OCI-LY7 (cell line): ENCODE measurements around the gene ADAMTS13. TPM values are rescaled to one million over a fixed set of nuclear protein-coding genes. Genes with fewer than 3 reads are reported as not detected.

Experiments
- BruUV-seq: library from RNA; stranded (reverse); fragments of 400-500 nt; replicated peaks from 2 replicates; lab custom pipeline; 2021; lab: Mats Ljungman, UMichigan
- CTCF ChIA-PET: fragments of 300-600 bp; sonication (Branson Sonifier 250); formaldehyde crosslinking; loops from one replicate; lab custom pipeline; 2022; ENCODE audit warnings: antibody characterized with exemption; ENCODE audit not compliant: unreplicated experiment; lab: Charles Lee
- POLR2A ChIA-PET: fragments of 300-600 bp; sonication (Branson Sonifier 250); formaldehyde crosslinking; loops from one replicate; lab custom pipeline; 2022; ENCODE audit warnings: antibody characterized with exemption; lab: Charles Lee
- DNase-seq: peaks from one replicate; pipeline ENCODE4 v3.0.0-alpha.2; 2015; ENCODE audit warnings: low spot score
- H2AFZ ChIP-seq: fragments of 200-600 bp; sonication (generic), shearing (Covaris generic); 2 replicates; pipeline ENCODE4 v1.6.1; 2014; ENCODE audit warnings: mild to moderate bottlenecking, antibody characterized with exemption, low read length, moderate library complexity
- H3K27ac ChIP-seq: fragments of 200-600 bp; sonication (generic); 2 replicates; pipeline ENCODE4 v1.5.1; 2014; ENCODE audit warnings: mixed run types, low read depth, mild to moderate bottlenecking, moderate library complexity, low read length, inconsistent platforms; ENCODE audit not compliant: poor library complexity, severe bottlenecking
- H3K36me3 ChIP-seq: fragments of 200-600 bp; sonication (generic); 2 replicates; pipeline ENCODE4 v1.6.1; 2014; ENCODE audit warnings: mild to moderate bottlenecking, antibody characterized with exemption, low read length, moderate library complexity, mixed read lengths; ENCODE audit not compliant: insufficient read depth
- H3K4me1 ChIP-seq: fragments of 200-600 bp; sonication (generic); 2 replicates; pipeline ENCODE4 v1.5.1; 2014; ENCODE audit warnings: mild to moderate bottlenecking, low read length; ENCODE audit not compliant: insufficient read depth, poor library complexity, severe bottlenecking
- H3K4me2 ChIP-seq: fragments of 200-600 bp; sonication (generic); 2 replicates; pipeline ENCODE4 v1.6.1; 2014; ENCODE audit warnings: mild to moderate bottlenecking, low read length
- H3K4me3 ChIP-seq: fragments of 200-600 bp; sonication (generic); 2 replicates; pipeline ENCODE4 v1.5.1; 2014; ENCODE audit warnings: mild to moderate bottlenecking, low read depth, low read length; ENCODE audit not compliant: poor library complexity, severe bottlenecking
- H3K79me2 ChIP-seq: fragments of 200-600 bp; sonication (generic); 2 replicates; pipeline ENCODE4 v1.6.1; 2016; ENCODE audit warnings: low read depth, mild to moderate bottlenecking, low read length, moderate library complexity, mixed read lengths; ENCODE audit not compliant: insufficient read depth
- H3K9me2 ChIP-seq: fragments of 200-600 bp; sonication (generic); 2 replicates; pipeline ENCODE4 v1.6.1; 2016; ENCODE audit warnings: mild to moderate bottlenecking, low read length, mixed read lengths; ENCODE audit not compliant: insufficient read depth
- H3K9me3 ChIP-seq: fragments of 200-600 bp; sonication (generic); 2 replicates; pipeline ENCODE4 v1.6.1; 2014; ENCODE audit warnings: mild to moderate bottlenecking, mixed run types, low read length, mixed read lengths
- H4K20me1 ChIP-seq: fragments of 200-600 bp; sonication (generic); 2 replicates; pipeline ENCODE4 v1.6.1; 2014; ENCODE audit warnings: mild to moderate bottlenecking, antibody characterized with exemption, low read length, moderate library complexity, mixed read lengths; ENCODE audit not compliant: insufficient read depth
- EZH2phosphoT487 ChIP-seq: fragments of 200-600 bp; sonication (generic); IDR thresholded peaks from 2 replicates; pipeline ENCODE4 v1.6.1; 2018; ENCODE audit warnings: low read depth, borderline replicate concordance, mild to moderate bottlenecking, mixed run types, antibody characterized with exemption, low read length, moderate library complexity, mixed read lengths
- intact Hi-C: fragments of 100-400 bp; cut with micrococcal nuclease; formaldehyde crosslinking; loops from one replicate; pipeline ENCODE4 v1.10.0; 2022; ENCODE audit not compliant: unreplicated experiment
- total RNA-seq, 2 experiments: library from RNA; depleted of rRNA in 1 of 2; stranded (reverse); fragments of >200 nt in 1 of 2; shearing (Covaris generic) in 1 of 2; gene quantifications; 2 replicates each; pipeline ENCODE4 v1.2.3, GENCODE V29; 2014 to 2022
- TF ChIP-seq, protein P1 (sequence below): fragments of 200-600 bp; sonication (generic); conservative IDR thresholded peaks from 2 replicates; pipeline ENCODE4 v1.5.1; 2014; ENCODE audit warnings: mild to moderate bottlenecking, antibody characterized with exemption, low read length, moderate library complexity, mixed read lengths

ADAMTS13 gene
- total RNA-seq, 2 experiments from 2014 or later = 6.2 to 18.1 TPM

DNA sequence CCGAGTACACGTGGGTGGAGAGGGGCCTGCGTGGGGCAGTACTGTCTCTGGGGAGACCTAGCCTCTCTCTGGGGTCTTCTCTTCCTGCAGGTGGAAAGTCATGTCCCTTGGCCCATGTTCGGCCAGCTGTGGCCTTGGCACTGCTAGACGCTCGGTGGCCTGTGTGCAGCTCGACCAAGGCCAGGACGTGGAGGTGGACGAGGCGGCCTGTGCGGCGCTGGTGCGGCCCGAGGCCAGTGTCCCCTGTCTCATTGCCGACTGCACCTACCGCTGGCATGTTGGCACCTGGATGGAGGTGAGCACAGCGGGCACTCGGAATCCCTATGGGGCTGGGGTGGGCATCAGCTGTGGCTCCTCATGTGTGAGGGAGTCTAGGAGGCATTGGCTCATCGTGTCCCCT is 32.2 kb downstream of the ADAMTS13 start:
- DNase-seq = no peak
- Histone ChIP-seq H3K4me1 (peaks cover 48% of the 10 kb centered on the region), H3K27ac (no peak overlapping the region), H2AFZ (no peak overlapping the region), H3K79me2 (no peaks in the 10 kb centered on the region), H3K4me2 (peak overlapping the region; percentile 41), H3K9me3 (no peaks in the 10 kb centered on the region), H3K9me2 (no peaks in the 10 kb centered on the region), H3K36me3 (no peaks in the 10 kb centered on the region), H3K4me3 (no peak overlapping the region), H4K20me1 (no peaks in the 10 kb centered on the region)
- CTCF ChIA-PET = no interaction called here
- no TSS peak for BruUV-seq
- TF ChIP-seq, protein P1, sequence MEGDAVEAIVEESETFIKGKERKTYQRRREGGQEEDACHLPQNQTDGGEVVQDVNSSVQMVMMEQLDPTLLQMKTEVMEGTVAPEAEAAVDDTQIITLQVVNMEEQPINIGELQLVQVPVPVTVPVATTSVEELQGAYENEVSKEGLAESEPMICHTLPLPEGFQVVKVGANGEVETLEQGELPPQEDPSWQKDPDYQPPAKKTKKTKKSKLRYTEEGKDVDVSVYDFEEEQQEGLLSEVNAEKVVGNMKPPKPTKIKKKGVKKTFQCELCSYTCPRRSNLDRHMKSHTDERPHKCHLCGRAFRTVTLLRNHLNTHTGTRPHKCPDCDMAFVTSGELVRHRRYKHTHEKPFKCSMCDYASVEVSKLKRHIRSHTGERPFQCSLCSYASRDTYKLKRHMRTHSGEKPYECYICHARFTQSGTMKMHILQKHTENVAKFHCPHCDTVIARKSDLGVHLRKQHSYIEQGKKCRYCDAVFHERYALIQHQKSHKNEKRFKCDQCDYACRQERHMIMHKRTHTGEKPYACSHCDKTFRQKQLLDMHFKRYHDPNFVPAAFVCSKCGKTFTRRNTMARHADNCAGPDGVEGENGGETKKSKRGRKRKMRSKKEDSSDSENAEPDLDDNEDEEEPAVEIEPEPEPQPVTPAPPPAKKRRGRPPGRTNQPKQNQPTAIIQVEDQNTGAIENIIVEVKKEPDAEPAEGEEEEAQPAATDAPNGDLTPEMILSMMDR = no peak
- no peak for TF ChIP-seq EZH2phosphoT487
- intact Hi-C loops = no loop called here
- POLR2A ChIA-PET = no interaction called here

DNA sequence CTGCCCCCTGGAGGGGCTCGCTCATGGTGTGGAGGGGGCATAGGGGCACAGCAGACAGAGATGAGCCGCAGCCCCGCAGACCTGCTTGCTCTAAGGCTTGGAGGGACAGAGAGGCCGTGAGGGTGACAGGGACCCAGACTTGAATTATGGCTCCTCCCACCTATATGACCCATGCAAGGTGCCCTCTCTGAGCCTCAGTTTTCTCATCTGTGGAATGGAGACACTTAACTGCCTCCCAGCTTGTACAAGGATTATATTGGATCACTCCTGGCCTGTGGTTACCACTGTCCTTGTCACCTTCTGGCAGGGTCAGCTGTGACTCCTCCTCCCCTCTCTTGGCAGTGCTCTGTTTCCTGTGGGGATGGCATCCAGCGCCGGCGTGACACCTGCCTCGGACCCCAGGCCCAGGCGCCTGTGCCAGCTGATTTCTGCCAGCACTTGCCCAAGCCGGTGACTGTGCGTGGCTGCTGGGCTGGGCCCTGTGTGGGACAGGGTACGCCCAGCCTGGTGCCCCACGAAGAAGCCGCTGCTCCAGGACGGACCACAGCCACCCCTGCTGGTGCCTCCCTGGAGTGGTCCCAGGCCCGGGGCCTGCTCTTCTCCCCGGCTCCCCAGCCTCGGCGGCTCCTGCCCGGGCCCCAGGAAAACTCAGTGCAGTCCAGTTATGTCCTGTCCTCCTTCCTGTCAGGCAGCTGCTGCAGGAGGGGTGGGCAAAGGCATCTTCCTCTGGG is 32.9 kb downstream of the ADAMTS13 start:
- ChIA-PET CTCF (no interaction called here), POLR2A (no interaction called here)
- DNase-seq = no peak
- no peak overlapping the region for H3K4me2 ChIP-seq
- no TSS peak for BruUV-seq
- H3K27ac ChIP-seq = no peak overlapping the region
- no peak overlapping the region for H3K4me3 ChIP-seq
- intact Hi-C loops = no loop called here
- H3K36me3 ChIP-seq = no peaks in the 10 kb centered on the region
- H2AFZ ChIP-seq = no peak overlapping the region
- H3K9me3 ChIP-seq = no peaks in the 10 kb centered on the region
- TF ChIP-seq EZH2phosphoT487 = no peak
- TF ChIP-seq, protein P1 = no peak
- H3K9me2 ChIP-seq = no peaks in the 10 kb centered on the region
- peaks cover 50% of the 10 kb centered on the region for H3K4me1 ChIP-seq
- H4K20me1 ChIP-seq = no peaks in the 10 kb centered on the region
- no peaks in the 10 kb centered on the region for H3K79me2 ChIP-seq

DNA sequence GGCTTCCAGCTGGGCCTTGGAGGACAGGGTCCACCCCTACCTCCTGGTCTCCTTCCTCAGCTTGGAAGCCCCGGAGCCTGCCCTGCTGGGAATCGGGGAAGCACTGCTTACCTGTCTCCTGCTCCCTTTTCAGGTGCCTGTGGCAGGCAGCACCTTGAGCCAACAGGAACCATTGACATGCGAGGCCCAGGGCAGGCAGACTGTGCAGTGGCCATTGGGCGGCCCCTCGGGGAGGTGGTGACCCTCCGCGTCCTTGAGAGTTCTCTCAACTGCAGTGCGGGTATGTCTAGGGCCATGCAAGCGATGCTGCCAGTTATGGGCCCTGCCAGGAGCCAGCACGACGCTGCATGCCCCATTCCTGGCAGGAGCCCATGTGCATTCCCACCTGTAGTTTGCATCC is 33.8 kb downstream of the ADAMTS13 start:
- CTCF ChIA-PET = no interaction called here
- no peaks in the 10 kb centered on the region for H3K9me2 ChIP-seq
- DNase-seq = no peak
- no peak overlapping the region for H3K4me2 ChIP-seq
- H3K79me2 ChIP-seq = no peaks in the 10 kb centered on the region
- TF ChIP-seq, protein P1 = no peak
- no peak for TF ChIP-seq EZH2phosphoT487
- peaks cover 55% of the 10 kb centered on the region for H3K4me1 ChIP-seq
- H3K36me3 ChIP-seq = no peaks in the 10 kb centered on the region
- no peak overlapping the region for H2AFZ ChIP-seq
- BruUV-seq = no TSS peak
- intact Hi-C loops = no loop called here
- no peak overlapping the region for H3K4me3 ChIP-seq
- POLR2A ChIA-PET = interaction anchor here (1.4 kb wide), 1 partner anchor 22 kb away, joined by 4 read pairs; no protein-coding TSS in a partner anchor
- H4K20me1 ChIP-seq = no peaks in the 10 kb centered on the region
- H3K9me3 ChIP-seq = no peaks in the 10 kb centered on the region
- H3K27ac ChIP-seq = no peak overlapping the region
